Astrocyte of the cerebellum (primary cell): ENCODE results near the gene ABCB10.
"Not testable (repeated sequence)": the region's sequence is repeated elsewhere in the genome, so short reads cannot be mapped to it uniquely, and the experiment has no call there.

Experiments
- DNase-seq: peaks from one replicate; pipeline ENCODE4 v3.0.0-alpha.2; 2011; ENCODE audit warnings: low read depth
- H3K4me3 ChIP-seq: 2 replicates; pipeline ENCODE4 v1.5.1; 2011; ENCODE audit warnings: mild to moderate bottlenecking, low read depth, low read length, moderate library complexity
- CTCF ChIP-seq: IDR thresholded peaks from 2 replicates; pipeline ENCODE4 v1.5.1; 2012; ENCODE audit warnings: low read length, low read depth, moderate library complexity, mild to moderate bottlenecking; ENCODE audit errors: missing control alignments
- in situ Hi-C: cut with HindIII; loops from 2 replicates; pipeline ENCODE4 v1.10.0; 2017; ENCODE audit warnings: low sequenced_read_pairs

ABCB10 gene

GRCh38 chr1:229596925-229597699, 38.6 kb upstream of the ABCB10 start:
- TF ChIP-seq CTCF = no peak
- no peak overlapping the region for H3K4me3 ChIP-seq
- in situ Hi-C loops = no loop called here
- peak; percentile 31 for DNase-seq

- DNase-seq, H3K4me3 ChIP-seq, in situ Hi-C loops: not testable (repeated sequence)
These were observed 37.4 kb upstream of the ABCB10 start for GRCh38 chr1:229595876-229596275.

GRCh38 chr1:229594227-229595008, 35.9 kb upstream of the ABCB10 start:
- in situ Hi-C loops = no loop called here
- H3K4me3 ChIP-seq = no peak overlapping the region
- no peak for DNase-seq
- no peak for TF ChIP-seq CTCF

- in situ Hi-C loops = no loop called here
- no peak for TF ChIP-seq CTCF
- H3K4me3 ChIP-seq = no peak overlapping the region
- DNase-seq = no peak
These were observed 35.3 kb upstream of the ABCB10 start for GRCh38 chr1:229593800-229594199.

GRCh38 chr1:229590119-229590518, 31.6 kb upstream of the ABCB10 start:
- H3K4me3 ChIP-seq = no peak overlapping the region
- in situ Hi-C loops = no loop called here
- no peak for DNase-seq
- TF ChIP-seq CTCF = no peak

- H3K4me3 ChIP-seq = no peak overlapping the region
- in situ Hi-C loops = no loop called here
- no peak for DNase-seq
- TF ChIP-seq CTCF = no peak
These were observed 26.8 kb upstream of the ABCB10 start for GRCh38 chr1:229585338-229585737.

GRCh38 chr1:229582715-229583114, 24.2 kb upstream of the ABCB10 start:
- no peak overlapping the region for H3K4me3 ChIP-seq
- DNase-seq = no peak
- no peak for TF ChIP-seq CTCF
- in situ Hi-C loops = no loop called here
